GM20431 (cell line): ENCODE measurements around the gene TARDBP.
"Not testable (repeated sequence)": the region's sequence is repeated elsewhere in the genome, so short reads cannot be mapped to it uniquely, and the experiment has no call there.

Source experiments
- in situ Hi-C: fragments of 300-500 bp; cut with MseI, MboI; formaldehyde crosslinking; loops from one replicate; pipeline ENCODE4 v1.15.0; 2020; ENCODE audit warnings: low sequenced_read_pairs; ENCODE audit not compliant: unreplicated experiment

The TARDBP gene

DNA sequence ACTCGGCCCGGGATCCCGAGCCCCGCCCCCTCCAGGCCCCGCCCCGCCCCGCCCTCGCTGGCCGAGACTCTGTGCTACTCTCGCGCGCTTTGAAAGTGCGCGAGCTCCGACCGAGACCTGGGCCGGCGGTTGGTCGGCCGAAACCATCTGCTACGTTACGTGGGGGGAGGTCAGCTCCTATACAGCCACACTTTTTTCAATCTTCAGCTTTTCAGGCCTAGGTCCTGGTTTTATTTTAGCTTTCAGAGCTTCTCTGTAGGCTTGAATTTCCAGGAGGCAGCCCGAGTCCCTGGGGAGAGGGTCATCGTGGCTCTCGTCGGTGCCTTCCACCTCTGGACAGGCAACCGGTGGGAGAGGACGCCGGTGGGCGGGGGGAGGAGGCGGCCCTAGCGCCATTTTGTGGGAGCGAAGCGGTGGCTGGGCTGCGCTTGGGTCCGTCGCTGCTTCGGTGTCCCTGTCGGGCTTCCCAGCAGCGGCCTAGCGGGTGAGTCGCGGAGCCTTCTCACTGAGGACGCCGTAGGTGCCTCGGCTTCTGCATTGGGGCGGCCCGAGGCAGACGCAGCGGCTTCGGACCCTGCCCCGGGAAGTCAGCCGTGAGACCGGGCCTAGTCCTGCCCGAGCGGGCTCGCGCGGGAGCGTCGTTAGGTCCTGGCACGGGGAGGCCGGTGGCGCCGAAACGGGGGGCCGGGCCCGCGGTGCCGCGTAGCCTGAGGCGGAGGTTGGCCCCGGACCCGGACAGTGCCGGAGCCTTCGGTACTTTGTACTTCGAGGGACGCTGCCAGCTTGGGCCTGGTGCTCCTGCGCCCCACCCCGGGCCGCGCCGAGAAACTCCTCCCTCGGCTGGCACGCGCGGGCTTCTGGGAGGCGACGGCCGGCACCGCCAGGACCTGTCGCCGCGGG, at the start of gene TARDBP:
TARDBP (plus strand) TSS at position 395 of the 900 bp plus-strand sequence. CDS start 1,074 bp downstream, outside the sequence.
- in situ Hi-C loops, result no loop called here

DNA sequence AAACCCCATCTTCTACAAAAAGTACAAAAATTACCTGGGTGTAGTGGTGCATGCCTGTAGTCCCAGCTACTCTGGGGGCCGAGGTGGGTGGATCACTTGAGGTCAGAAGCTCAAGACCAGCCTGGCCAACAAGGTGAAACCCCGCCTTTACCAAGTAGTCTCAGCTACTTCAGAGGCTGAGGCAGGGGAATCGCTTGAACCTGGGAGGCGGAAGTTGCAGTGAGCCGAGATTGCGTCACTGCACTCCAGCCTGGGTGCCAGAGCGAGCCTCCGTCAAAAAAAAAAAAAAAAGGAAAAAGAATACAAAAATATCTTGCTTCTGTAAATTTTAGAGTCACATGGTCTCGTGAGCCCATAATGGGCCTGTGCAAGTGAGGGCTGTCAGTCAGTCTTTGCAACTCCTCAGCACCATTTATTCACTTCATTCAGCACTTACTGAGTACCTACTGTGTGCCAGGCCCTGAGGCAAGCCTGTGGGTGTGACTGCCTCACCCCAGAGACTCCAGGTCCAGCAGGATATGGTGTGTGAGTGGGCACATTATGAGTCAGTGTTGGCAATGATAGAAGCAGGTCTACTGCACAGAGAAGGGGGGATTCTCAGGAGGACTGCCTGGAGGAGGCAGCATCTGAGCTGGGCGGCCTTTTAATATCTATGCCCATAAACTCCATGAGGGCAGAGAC, 46.8 kb upstream of the TARDBP start:
- in situ Hi-C loops, result no loop called here

DNA sequence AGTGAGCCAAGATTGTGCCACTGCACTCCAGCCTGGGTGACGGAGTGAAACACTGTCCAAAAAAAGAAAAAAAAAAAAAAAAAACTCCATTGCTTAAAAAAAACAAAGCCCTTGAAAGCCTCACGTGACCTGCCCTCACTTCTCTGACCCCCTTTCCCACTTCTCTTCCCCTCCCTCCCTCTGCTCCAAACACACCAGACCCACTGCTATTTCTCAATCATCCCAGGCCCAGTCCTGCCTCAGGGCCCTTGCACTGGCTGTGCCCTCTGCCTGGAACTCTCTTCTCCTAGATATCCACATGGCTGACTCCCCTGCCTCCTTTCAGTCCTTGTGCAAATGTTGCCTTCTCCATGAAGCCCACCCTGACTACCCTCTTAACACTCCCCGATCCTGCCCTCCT, 45.4 kb upstream of the TARDBP start:
- in situ Hi-C loops, result no loop called here

DNA sequence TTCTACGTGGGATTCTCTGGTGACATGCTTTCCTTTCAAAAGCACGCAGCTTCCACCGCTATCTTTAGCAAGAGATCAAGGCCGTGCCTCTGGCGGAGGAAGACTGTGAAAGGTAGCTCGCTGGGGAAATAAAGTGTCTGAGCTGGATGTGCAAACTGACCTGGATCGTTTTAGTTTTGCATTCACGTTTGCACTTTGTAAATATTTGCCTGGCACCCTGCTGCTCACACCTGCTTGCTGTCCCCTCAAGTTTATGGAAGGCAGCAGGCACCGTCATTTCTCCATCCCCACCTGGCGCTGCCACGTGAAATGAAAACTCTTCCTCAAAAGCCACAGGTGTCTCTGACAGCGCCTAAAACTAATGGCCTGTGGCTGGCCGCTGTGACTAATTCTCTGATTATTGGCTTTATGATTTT, 44.0 kb upstream of the TARDBP start:
- in situ Hi-C loops, result no loop called here

DNA sequence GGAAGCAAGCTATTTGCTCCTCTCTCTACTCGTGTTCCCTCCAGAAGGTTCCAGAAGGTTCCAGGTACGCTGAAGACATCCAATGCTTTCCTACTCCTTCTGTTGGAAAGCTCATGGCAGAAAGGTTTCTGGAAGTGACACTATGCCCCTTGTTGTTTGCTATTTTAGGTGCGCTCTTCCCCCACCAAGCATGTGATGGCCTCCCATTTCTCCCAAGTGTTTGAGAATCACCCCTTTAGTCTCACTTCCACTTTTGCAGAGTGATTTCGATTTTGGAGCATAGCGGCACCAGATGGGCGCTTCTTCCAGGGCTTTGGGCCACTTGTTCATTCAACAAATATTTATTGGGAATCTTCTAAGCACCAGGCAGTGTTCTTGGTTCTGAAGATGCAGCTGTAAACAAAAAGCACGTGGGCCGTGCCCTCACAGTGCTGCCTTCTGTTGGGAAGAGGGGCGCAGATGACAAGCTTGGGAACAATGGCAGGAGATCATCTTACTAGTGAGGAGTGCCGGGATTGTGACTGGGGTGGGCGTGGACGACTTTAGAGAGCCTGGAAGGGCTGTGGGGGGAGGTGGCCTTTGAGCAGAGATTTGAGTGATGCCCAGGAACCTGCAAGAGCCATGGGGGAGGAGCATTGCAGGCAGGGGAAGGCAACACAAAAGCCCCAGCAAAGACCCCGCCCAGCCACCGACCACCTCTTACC, 43.0 kb upstream of the TARDBP start:
- in situ Hi-C loops, result no loop called here

DNA sequence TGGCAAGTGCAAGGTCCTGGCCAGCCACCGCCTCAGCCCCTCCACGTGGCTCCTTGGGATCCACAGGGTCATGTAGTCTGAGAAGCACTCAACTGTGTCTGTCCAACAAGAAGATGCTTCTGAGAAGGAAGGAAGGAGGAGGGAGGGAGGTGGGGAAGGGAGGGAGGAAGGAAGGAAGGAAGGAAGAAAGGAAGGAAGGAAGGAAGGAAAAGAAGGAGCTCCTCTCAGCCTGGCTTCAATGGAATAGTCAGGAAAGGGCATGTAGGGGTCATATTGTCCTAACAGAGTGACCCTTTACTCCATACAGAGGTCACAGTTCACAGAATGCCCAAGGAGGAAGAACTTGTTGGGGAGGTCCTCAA, 42.5 kb upstream of the TARDBP start:
- in situ Hi-C loops, result no loop called here

DNA sequence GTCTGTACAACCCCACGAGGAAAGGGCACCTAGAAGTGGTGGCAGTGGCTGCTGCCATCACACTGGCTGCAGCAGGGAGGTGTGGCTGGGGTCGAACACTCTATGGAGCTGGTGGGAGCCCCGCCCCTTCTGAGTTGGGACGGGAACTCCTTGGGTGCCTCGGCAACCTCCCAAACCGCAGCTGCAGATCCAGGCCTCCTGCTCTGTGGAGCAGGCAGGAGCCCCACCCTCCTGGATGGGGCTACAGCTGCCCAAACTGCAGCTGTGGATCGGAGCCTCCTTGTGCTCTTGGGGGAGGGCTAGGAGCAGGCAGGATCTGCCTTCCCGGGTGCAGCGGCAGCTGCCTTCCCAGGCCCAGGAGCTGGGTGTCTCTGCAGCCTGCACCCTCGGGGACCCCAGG, 38.9 kb upstream of the TARDBP start:
- in situ Hi-C loops, result no loop called here

DNA sequence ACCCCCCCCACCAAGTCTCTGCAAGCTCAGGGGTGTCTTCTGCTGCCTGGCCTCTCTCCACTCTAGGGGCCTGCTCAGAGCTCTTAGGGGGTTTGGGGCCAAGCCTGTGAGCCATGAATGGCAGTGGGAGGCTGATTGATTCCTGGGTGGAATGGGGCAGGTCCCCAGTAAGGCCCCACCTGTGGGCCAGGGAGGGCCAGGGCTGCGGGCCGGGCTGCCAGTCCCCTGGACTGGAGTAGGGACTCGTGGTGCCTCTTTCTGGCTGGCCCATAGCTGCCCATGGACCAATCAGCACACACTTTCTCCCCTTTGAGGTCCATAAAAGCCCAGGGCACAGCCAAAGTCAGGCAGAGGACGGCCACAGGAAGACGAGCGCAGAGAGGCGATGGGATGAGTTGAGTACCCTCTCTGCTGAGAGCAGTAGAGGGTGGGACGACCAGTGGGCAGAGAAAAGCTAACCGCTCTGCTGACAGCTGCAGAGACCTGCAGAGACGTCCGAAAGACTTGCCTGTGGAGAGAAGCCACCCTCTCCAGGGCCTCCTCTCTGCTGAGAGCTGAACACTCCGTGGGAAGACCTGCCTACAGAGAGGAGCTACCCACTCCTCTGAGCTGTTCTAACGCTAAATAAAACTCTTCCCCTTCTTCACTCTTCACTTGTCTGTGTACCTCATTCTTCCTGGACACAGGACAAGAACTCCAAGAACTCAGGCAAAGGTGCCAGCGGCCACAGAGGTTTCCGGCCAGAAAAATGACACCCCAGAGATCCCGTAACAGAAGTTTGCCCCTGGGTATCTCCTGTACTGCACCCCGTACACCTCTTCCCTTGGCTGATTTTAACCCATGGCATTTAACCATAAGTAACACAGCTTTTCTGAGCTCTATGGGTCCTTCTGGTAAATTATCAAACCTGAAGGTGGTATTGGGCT, 38.2 kb upstream of the TARDBP start:
- in situ Hi-C loops, result no loop called here

DNA sequence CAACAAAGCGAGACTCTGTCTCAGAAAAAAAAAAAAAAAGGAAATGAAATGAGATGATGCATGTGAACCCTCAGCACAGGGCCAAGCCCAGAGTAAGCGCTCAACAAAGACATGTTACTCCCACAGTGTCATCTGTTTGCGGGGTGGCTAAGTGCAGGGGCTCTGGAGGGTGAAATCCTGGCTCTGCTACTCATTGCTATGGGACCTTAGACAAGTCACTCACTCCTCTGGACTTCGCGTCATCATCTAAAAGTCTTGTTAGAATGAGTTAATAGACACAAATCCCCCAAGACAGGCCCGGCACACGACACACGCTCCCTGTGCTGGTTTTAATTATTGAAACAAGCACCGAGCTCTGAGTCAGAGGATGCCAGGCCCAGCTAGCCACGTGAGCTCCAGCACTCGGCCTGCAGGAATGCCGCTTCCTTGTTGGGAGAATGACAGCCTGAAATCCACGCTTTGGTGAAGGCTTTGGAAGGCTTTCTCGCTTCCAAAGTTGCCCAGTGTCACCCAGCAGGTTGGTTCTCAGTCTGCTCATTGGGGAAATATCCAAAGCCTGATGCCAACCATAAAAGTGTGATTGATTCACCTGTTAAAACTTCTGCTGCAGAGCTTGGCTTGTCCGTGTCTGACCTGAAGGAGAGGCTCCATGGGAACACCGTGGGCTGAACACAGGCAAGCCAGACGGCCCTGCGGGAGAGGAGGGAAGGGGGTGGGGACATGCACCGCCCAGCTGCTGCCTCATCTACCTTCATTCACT, 36.7 kb upstream of the TARDBP start:
- in situ Hi-C loops, result no loop called here

DNA sequence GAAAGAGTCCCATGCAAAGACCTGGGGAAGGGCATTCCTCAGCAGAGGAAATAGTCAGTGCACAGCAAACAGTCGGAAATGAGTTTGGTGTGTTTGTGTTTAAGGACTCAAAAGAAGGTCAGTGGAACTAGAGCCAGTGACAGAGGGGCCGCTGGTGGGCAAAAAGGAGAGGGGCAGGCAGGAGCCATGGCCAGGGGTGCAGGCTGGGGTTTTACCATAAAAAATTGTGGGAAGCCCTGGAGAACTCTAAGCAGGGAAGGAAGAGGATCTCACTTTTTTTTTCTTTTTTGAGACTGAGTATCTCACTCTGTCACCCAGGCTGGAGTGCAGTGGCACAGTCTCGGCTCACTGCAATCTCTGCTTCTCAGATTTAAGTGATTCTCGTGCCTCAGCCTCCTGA, 33.7 kb upstream of the TARDBP start:
- in situ Hi-C loops, result no loop called here

DNA sequence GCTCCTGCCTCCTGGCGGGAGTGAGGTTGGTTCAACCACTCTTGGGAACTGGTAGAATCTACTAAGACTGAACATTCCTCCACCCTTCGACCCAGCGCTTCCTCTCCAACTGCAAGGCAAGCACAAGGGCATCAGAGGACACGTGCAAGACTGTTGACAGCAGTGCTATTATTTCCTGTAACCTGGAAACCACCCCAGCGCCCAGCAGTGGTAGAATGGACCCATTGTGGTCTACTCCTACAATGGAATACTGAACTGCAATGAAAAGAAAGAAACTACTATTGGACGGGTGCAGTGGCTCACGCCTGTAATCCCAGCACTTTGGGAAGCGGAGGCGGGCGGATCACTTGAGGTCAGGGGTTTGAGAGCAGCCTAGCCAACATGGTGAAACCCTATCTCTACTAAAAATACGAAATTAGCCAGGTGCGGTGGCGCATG, 33.0 kb upstream of the TARDBP start:
- in situ Hi-C loops, result no loop called here

DNA sequence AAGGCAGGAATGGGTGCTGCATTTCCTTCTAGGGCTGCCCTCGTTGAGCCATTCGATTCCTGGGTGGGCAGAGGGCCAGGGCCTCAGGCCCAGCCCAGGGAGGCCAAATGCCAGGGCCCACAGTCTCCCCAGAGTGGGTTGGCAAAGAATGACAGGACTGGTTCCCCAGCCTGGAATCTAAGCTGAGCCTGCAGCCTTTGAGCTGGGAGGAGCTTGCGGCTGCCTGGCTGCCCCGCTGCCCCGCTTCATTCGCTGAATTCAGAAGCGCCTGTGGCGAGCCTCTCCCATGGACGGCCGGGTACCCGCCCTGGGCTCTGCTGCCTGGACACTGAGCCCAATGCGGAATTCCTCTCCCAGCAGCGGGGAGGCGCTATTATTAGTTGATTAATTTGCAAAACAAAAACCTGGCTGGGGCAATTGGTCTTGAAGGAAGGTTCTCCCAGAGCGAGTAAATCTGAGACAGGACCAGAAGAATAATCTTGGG, 32.3 kb upstream of the TARDBP start:
- in situ Hi-C loops, result no loop called here

DNA sequence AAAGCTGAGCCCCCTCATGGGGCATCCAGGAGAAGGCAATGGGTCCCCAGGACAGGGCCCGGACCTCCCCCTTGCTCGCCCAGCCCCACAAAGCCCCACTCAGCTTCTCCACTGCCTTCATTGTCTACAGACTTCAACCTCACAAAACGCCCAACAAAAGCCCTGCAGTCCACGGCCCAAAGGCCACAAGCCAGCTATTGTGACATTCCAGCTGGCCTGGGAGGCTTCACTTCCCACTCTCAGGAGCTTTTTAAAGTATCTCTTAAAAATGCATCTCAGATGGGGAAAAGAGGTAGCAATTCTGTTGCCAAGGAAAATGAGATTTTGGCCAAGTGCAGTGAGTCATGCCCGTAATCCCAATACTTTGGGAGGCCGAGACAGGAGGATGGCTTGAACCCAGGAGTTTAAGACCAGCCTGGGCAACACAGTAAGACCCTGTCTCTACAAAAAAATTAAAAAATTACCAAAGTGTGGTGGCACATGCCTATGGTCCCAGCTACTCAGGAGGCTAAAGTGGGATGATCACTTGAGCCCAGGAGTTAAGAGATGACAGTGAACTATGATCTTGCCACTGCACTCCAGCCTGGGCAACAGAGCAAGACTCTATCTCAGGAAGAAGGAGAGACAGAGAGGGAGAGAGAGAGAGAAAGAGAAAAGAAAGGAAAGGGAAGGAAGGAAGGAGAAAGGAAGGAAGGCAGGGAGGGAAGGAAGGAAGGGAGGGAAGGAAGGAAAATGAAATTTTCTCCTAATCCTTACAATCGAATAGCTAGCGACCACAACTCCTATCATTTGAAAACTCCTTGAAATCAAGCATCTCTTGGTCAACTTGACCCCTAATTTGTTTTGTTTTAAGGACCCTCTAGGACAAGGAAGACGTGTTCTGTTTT, 31.4 kb upstream of the TARDBP start:
- in situ Hi-C loops, result no loop called here

DNA sequence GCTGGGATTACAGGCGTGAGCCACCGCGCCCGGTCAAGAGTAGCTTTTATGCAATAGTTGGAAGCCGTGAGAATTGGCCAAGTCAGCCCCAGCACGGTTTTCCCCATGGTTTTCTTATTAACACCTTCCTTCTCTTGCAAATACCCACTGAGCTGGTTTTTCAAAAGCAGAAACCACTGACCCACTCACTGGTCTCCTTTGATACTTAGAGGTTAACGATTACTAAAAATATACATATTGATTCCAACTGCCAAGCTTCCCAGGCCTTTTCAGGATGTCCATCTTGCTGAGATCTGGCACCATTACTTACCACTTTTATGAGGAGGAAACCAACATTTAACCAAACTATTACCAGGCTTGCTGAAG, 25.9 kb upstream of the TARDBP start:
- in situ Hi-C loops, result no loop called here

DNA sequence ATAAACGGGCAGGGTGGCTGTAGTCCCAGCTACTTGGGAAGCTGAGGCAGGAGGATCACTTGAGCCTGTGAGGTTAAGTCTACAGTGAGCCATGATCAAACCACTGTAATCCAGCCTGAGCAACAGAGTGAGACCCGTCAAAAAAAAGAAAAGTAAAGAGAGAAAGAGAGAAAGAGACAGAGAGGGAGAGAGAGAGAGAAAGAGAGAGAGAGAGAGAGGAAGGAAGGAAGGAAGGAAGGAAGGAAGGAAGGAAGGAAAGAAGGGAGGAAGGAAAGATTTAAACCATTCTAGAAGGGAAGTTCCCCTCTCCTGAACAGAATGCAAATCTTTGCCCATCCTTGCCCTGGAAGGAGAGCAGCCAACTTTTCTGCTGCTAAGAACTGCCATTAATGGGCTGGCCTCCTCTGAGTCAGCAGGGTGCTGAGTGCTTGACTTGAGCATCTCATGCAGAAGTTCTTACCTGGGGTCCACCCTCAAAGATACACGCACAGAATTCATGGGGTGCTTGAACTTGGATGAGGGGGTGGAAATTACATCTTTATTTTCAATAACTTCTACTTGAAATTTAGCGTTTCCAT, 24.5 kb upstream of the TARDBP start:
- in situ Hi-C loops, result no loop called here

DNA sequence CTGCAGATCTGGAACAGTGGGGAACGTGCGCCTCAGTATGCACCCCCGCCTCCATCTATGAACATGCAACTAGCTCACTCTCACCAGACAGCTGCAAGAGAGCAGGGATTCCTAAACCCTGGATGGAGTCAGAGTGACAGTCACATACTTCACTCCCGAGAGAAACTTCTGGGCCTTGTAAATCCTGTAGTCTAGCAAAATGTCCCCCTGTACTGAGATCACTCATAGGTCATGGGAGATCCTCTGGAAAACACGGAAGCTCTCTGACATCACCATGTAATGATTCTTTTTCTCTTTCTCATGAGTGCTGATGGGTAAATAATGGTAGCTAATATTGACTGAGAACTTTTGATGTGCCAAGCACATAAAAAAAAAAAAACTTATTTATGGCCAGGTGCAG, 23.4 kb upstream of the TARDBP start:
- in situ Hi-C loops, result no loop called here

DNA sequence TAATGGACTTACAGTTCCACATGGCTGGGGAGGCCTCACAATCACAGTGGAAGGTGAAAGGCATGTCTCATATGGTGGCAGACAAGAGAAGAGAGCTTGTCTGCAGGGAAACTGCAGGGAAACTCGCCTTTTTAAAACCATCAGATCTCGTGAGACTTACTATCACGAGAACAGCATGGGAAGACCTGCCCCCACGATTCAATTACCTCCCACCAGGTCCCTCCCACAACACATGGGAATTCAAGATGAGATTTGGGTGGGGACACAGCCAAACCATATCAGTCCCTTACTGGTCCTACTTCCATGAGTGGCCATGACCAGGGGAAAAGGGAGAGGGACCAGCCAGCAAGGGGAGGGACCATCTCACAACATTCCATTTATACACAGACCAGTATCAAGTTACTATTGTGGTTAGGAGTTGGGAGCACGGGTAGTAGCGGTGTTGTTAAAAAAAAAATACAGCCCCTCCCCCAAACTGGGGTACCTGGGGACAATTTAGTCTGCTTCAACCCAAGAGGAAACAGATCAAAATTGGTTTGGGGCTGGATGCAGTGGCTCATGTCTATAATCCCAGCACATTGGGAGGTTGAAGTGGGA, 22.4 kb upstream of the TARDBP start:
- in situ Hi-C loops, result not testable (repeated sequence)
